Neural progenitor cell (in vitro differentiated cells): ENCODE measurements around the gene R3HDM4. TPM values are rescaled to one million over a fixed set of nuclear protein-coding genes. Genes with fewer than 3 reads are reported as not detected.
"Not testable (repeated sequence)": the region's sequence is repeated elsewhere in the genome, so short reads cannot be mapped to it uniquely, and the experiment has no call there.

Source experiments
- DNase-seq: peaks from one replicate; pipeline ENCODE4 v3.0.0-alpha.2; 2016; ENCODE audit warnings: low spot score
- H2AFZ ChIP-seq: fragments of 200-600 bp; sonication (generic); replicated peaks from 2 replicates; pipeline ENCODE4 v1.6.1; 2016; ENCODE audit warnings: antibody characterized with exemption
- H3F3A ChIP-seq: fragments of 200-600 bp; sonication (generic); 2 replicates; pipeline ENCODE4 v1.6.1; 2016; ENCODE audit warnings: antibody characterized with exemption, low read depth
- H3K27ac ChIP-seq: fragments of 200-600 bp; sonication (generic); 2 replicates; pipeline ENCODE4 v1.5.1; 2016; ENCODE audit warnings: mild to moderate bottlenecking
- H3K27me3 ChIP-seq: fragments of 200-600 bp; sonication (generic); 2 replicates; pipeline ENCODE4 v1.6.1; 2016; ENCODE audit warnings: mild to moderate bottlenecking, moderate library complexity
- H3K36me3 ChIP-seq: fragments of 200-600 bp; sonication (generic); 2 replicates; pipeline ENCODE4 v1.5.1; 2016
- H3K4me1 ChIP-seq: fragments of 200-600 bp; sonication (generic); 2 replicates; pipeline ENCODE4 v1.6.1; 2016; ENCODE audit warnings: mixed run types
- H3K4me2 ChIP-seq: fragments of 200-600 bp; sonication (generic); 2 replicates; pipeline ENCODE4 v1.6.1; 2016
- H3K4me3 ChIP-seq: fragments of 200-600 bp; sonication (generic); 2 replicates; pipeline ENCODE4 v1.5.1; 2016
- H3K79me2 ChIP-seq: fragments of 200-600 bp; sonication (generic); 2 replicates; pipeline ENCODE4 v1.6.1; 2016; ENCODE audit warnings: low read depth
- H3K9ac ChIP-seq: fragments of 200-600 bp; sonication (generic); 2 replicates; pipeline ENCODE4 v1.6.1; 2016
- H3K9me3 ChIP-seq: fragments of 200-600 bp; sonication (generic); 2 replicates; pipeline ENCODE4 v1.5.1; 2016; ENCODE audit warnings: low read depth
- H4K20me1 ChIP-seq: fragments of 200-600 bp; sonication (generic); 2 replicates; pipeline ENCODE4 v1.6.1; 2016; ENCODE audit warnings: low read depth
- H3K27ac Mint-ChIP-seq: 3 replicates; pipeline ENCODE4 v1.8.0; 2021; ENCODE audit warnings: mixed read lengths
- H3K27me3 Mint-ChIP-seq: 2 replicates; pipeline ENCODE4 v1.8.0; 2022; ENCODE audit warnings: low read depth, mild to moderate bottlenecking, inconsistent platforms, moderate library complexity, mixed read lengths; ENCODE audit not compliant: insufficient read depth
- H3K36me3 Mint-ChIP-seq: 3 replicates; pipeline ENCODE4 v1.8.0; 2021; ENCODE audit warnings: mixed read lengths
- H3K4me1 Mint-ChIP-seq: 3 replicates; pipeline ENCODE4 v1.8.0; 2021; ENCODE audit warnings: mixed read lengths
- H3K4me3 Mint-ChIP-seq: 3 replicates; pipeline ENCODE4 v1.8.0; 2021; ENCODE audit warnings: mild to moderate bottlenecking, moderate library complexity, mixed read lengths
- H3K9me3 Mint-ChIP-seq: 3 replicates; pipeline ENCODE4 v1.8.0; 2020; ENCODE audit warnings: mixed read lengths
- EZH2 ChIP-seq: fragments of 200-600 bp; sonication (generic); IDR thresholded peaks from 2 replicates; pipeline ENCODE4 v1.6.1; 2017; ENCODE audit warnings: antibody characterized with exemption, mild to moderate bottlenecking, moderate library complexity
- EZH2phosphoT487 ChIP-seq: fragments of 200-600 bp; sonication (generic); IDR thresholded peaks from 2 replicates; pipeline ENCODE4 v1.6.1; 2017; ENCODE audit warnings: antibody characterized with exemption
- total RNA-seq: library from RNA; depleted of rRNA; stranded (reverse); fragments of >200 nt; gene quantifications from 2 replicates; pipeline ENCODE4 v1.2.3, GENCODE V29; 2015; ENCODE audit warnings: low replicate concordance
- TF ChIP-seq, protein P1 (sequence below): fragments of 200-600 bp; sonication (generic); IDR thresholded peaks from 2 replicates; pipeline ENCODE4 v1.5.1; 2017; ENCODE audit warnings: antibody characterized with exemption, mild to moderate bottlenecking

The R3HDM4 gene
- total RNA-seq, 1 donor from 2014 or later, result 22.7 TPM

DNA sequence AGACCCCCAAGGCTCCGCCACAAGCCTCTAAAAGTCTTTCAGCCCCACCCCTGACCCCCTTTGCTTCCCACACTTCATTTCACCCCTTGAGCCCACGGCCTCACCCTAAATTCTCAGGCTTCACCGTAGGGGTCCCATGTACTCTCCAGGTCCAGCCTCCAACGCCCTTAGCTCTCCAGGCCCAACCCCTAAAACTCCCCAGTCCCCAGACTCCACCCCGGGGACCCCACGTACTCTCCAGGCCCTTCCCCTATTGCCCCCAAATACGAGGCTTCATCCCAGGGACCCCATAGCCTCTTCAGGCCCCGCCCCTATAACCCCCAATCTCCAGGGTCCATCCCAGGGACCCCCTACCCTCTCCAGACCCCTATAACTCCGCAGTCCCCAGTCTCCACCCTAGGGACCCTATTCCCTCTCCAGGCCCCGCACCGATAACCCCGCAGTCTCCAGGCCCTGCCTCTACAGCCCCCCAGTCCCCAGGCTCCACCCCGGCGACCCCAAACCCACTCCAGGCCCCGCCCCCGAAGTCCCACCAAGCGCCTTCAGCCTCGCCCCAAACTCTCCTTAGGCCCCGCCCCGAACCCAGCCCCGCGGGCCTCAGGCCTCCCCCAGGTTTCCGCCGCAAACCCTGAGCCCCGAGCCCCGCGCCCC is 20.7 kb downstream of the R3HDM4 start:
- no peak overlapping the region for H3K27ac ChIP-seq
- H3K27me3 Mint-ChIP-seq, result peaks cover 16% of the 10 kb centered on the region
- peaks cover 12% of the 10 kb centered on the region for H3K4me1 Mint-ChIP-seq
- peak overlapping the region; percentile 97 for H3K4me3 ChIP-seq
- no peak overlapping the region for H3K27ac Mint-ChIP-seq
- DNase-seq, result peak; percentile 67
- no peaks in the 10 kb centered on the region for H3K27me3 ChIP-seq
- H2AFZ ChIP-seq, result peak overlapping the region; percentile 53
- H3K9ac ChIP-seq, result peak overlapping the region; percentile 85
- no peaks in the 10 kb centered on the region for H3K9me3 ChIP-seq
- no peaks in the 10 kb centered on the region for H3K9me3 Mint-ChIP-seq
- H3K4me3 Mint-ChIP-seq, result peak overlapping the region; percentile 90
- peaks cover 14% of the 10 kb centered on the region for H3F3A ChIP-seq
- H3K4me2 ChIP-seq, result peak overlapping the region; percentile 95
- no peaks in the 10 kb centered on the region for H3K36me3 ChIP-seq
- TF ChIP-seq, protein P1, sequence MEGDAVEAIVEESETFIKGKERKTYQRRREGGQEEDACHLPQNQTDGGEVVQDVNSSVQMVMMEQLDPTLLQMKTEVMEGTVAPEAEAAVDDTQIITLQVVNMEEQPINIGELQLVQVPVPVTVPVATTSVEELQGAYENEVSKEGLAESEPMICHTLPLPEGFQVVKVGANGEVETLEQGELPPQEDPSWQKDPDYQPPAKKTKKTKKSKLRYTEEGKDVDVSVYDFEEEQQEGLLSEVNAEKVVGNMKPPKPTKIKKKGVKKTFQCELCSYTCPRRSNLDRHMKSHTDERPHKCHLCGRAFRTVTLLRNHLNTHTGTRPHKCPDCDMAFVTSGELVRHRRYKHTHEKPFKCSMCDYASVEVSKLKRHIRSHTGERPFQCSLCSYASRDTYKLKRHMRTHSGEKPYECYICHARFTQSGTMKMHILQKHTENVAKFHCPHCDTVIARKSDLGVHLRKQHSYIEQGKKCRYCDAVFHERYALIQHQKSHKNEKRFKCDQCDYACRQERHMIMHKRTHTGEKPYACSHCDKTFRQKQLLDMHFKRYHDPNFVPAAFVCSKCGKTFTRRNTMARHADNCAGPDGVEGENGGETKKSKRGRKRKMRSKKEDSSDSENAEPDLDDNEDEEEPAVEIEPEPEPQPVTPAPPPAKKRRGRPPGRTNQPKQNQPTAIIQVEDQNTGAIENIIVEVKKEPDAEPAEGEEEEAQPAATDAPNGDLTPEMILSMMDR, result no peak
- TF ChIP-seq EZH2, result no peak
- TF ChIP-seq EZH2phosphoT487, result no peak
- H3K4me1 ChIP-seq, result no peaks in the 10 kb centered on the region
- H3K36me3 Mint-ChIP-seq, result peaks cover 4% of the 10 kb centered on the region
- peaks cover 15% of the 10 kb centered on the region for H3K79me2 ChIP-seq
- peaks cover 10% of the 10 kb centered on the region for H4K20me1 ChIP-seq

DNA sequence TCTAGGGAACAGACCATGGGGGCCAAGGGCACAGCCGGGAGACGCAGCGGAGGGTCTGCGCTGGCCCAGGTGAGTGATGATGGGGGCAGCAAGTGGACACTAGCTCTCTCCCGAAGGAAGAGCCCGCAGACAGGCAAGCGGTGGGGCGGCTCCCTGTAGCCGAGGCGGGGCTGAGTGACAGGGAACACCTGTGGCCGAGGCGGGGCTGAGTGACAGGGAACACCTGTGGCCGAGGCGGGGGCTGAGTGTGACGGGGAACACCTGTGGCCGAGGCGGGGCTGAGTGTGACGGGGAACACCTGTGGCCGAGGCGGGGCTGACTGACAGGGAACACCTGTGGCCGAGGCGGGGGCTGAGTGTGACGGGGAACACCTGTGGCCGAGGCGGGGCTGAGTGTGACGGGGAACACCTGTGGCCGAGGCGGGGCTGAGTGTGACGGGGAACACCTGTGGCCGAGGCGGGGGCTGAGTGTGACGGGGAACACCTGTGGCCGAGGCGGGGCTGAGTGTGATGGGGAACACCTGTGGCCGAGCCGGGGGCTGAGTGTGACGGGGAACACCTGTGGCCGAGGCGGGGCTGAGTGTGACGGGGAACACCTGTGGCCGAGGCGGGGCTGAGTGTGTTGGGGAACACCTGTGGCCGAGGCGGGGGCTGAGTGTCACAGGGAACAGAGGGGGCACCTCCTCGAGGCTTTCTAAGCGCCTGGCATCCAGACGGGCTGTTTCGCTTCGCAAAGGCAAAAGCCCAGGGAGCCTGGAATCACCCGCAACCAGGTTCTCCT is 21.4 kb downstream of the R3HDM4 start:
- Histone ChIP-seq H3F3A (peaks cover 14% of the 10 kb centered on the region), H3K4me3 (peak overlapping the region; percentile 97), H3K4me2 (peak overlapping the region; percentile 95), H3K79me2 (peaks cover 15% of the 10 kb centered on the region)
- not testable (repeated sequence) for H3K9me3 Mint-ChIP-seq, H3K27ac Mint-ChIP-seq, DNase-seq, H3K4me1 ChIP-seq, H3K4me1 Mint-ChIP-seq, H3K9ac ChIP-seq, H3K27me3 ChIP-seq, H3K9me3 ChIP-seq, H3K36me3 ChIP-seq, H3K36me3 Mint-ChIP-seq, H4K20me1 ChIP-seq, H3K27ac ChIP-seq, H2AFZ ChIP-seq
- Mint-ChIP-seq H3K4me3 (peak overlapping the region; percentile 90), H3K27me3 (peaks cover 16% of the 10 kb centered on the region)

DNA sequence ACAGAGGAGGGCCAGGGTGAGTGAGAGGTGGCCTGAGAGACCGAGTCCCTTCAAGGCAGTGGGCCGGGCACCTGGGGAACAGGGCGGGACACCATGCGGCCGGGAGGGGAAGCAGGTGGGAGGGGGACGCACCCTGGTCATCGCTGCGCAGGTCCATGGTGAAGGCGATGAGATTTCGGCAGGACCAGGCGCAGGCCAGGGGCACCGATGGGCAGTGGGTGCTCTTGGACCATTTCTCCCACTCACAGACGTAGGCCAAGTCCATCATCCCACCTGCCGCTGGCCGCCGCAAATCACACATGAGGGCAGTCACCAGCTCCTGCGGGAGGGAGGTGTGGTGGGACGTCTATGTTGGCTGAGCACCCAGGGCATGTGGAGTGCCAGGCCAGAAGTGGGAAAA is 22.2 kb downstream of the R3HDM4 start:
- H4K20me1 ChIP-seq, result peaks cover 6% of the 10 kb centered on the region
- peaks cover 15% of the 10 kb centered on the region for H3K79me2 ChIP-seq
- no peak overlapping the region for H3K9ac ChIP-seq
- H3K4me1 ChIP-seq, result no peaks in the 10 kb centered on the region
- Mint-ChIP-seq H3K27ac (no peak overlapping the region), H3K36me3 (peaks cover 7% of the 10 kb centered on the region), H3K4me1 (peaks cover 9% of the 10 kb centered on the region), H3K27me3 (peaks cover 16% of the 10 kb centered on the region), H3K4me3 (peak overlapping the region; percentile 80), H3K9me3 (no peaks in the 10 kb centered on the region)
- TF ChIP-seq, protein P1, result no peak
- TF ChIP-seq EZH2 (no peak), EZH2phosphoT487 (no peak)
- no peak overlapping the region for H3K4me2 ChIP-seq
- no peak overlapping the region for H2AFZ ChIP-seq
- H3F3A ChIP-seq, result peaks cover 14% of the 10 kb centered on the region
- H3K27ac ChIP-seq, result no peak overlapping the region
- no peaks in the 10 kb centered on the region for H3K36me3 ChIP-seq
- H3K9me3 ChIP-seq, result no peaks in the 10 kb centered on the region
- no peak overlapping the region for H3K4me3 ChIP-seq
- H3K27me3 ChIP-seq, result no peaks in the 10 kb centered on the region
- DNase-seq, result no peak
